Ovary (tissue), 9 donors: ENCODE results near the gene RIBC2. TPM values are rescaled to one million over a fixed set of nuclear protein-coding genes. Genes with fewer than 3 reads are reported as not detected.

Source experiments
- DNase-seq, 5 donors: peaks; one replicate each; pipeline ENCODE4 v3.0.0-alpha.2; 2019 to 2020
- H3K27ac ChIP-seq, 2 donors: fragments of 200-600 bp; one replicate each; pipeline versions ENCODE4 v1.5.1 to v1.8.0; 2019 to 2022
- H3K27me3 ChIP-seq: fragments of 200-600 bp; one replicate; pipeline ENCODE4 v1.8.0; 2022
- H3K36me3 ChIP-seq: fragments of 200-600 bp; sonication (generic); one replicate; pipeline ENCODE4 v1.5.1; 2019
- H3K4me1 ChIP-seq: one replicate; pipeline ENCODE4 v1.8.1; 2013; ENCODE audit warnings: mild to moderate bottlenecking, moderate library complexity; ENCODE audit not compliant: insufficient read depth
- H3K4me3 ChIP-seq: fragments of 200-600 bp; sonication (generic); one replicate; pipeline ENCODE4 v1.5.1; 2017
- H3K9me3 ChIP-seq, 2 donors: fragments of 200-600 bp in 1 of 2; sonication (generic) in 1 of 2; one replicate each; pipeline versions ENCODE4 v1.5.1 to v1.8.1; 2013 to 2019; ENCODE audit warnings: mild to moderate bottlenecking in 1 of 2, moderate library complexity in 1 of 2
- EP300 ChIP-seq: sonication (generic); formaldehyde crosslinking; IDR thresholded peaks from one replicate; pipeline ENCODE4 v1.6.1; 2017; ENCODE audit warnings: antibody characterized with exemption
- POLR2A ChIP-seq: fragments of 450-650 bp; IDR thresholded peaks from one replicate; pipeline ENCODE4 v1.6.1; 2017; ENCODE audit warnings: antibody characterized with exemption, mild to moderate bottlenecking, moderate library complexity
- WGBS, 3 donors: extraction: QIAGEN DNeasy Blood & Tissue Kit in 1 of 3; methylation state at CpG; one replicate each; pipeline versions ENCODE4 v1.1.5 to v1.1.7; 2013 to 2017; 5-methylcytosine and 5-hydroxymethylcytosine counted together
- intact Hi-C, 4 donors: fragments of 100-400 bp; cut with DNase I; formaldehyde crosslinking; loops; one replicate each; pipeline versions ENCODE4 v1.11.0 to v1.15.1; 2022 to 2023
- polyA plus RNA-seq, 2 donors: library from polyadenylated mRNA; stranded (reverse); fragments of 200-250 nt in 1 of 2; fragments of 350-450 nt in 1 of 2; fragmentation: Illumina TruSeq in 1 of 2; extraction: RNeasy Lipid Tissue Mini Kit (QIAGEN cat#74804) in 1 of 2; gene quantifications; one replicate each; pipeline ENCODE4 v1.2.3, GENCODE V29; 2013 to 2014
- total RNA-seq, 7 donors: library from RNA; depleted of rRNA in 2 of 7; stranded (reverse); fragments of >200 nt in 2 of 7; fragmentation: NEBNext Ultra II Directional in 3 of 7; extraction: Animal tissue kit (Norgen Biotek cat#: 25700) in 3 of 7; gene quantifications; one replicate each; pipeline versions ENCODE4 v1.1.0 to v1.2.4, GENCODE V29; 2016 to 2023
- TF ChIP-seq, protein P1 (sequence below), 3 donors: fragments of 450-650 bp in 2 of 3; fragments of 200-600 bp in 1 of 3; IDR thresholded peaks; one replicate each; pipeline versions ENCODE4 v1.5.1 to v1.8.0; 2016 to 2022; ENCODE audit warnings: antibody characterized with exemption in 3 of 3, mild to moderate bottlenecking in 1 of 3
- donor health status: DM: no; HTN: no; CAD: no; lungs with moderate emphysema.
- donor health status: DM: no; HTN: no; CAD: no.
- donor health status: Bipolar disorder and iron deficiency.
- donor health status: DM: yes; HTN: yes; CAD: no.
- donor health status: DM: no; HTN: no; CAD: no.
- donor health status: DM: yes; HTN: yes; CAD: no.

RIBC2 gene
- total and polyA plus RNA-seq, 9 donors = 0.25 to 7.5 (median 0.97) TPM; not detected in 1

DNA sequence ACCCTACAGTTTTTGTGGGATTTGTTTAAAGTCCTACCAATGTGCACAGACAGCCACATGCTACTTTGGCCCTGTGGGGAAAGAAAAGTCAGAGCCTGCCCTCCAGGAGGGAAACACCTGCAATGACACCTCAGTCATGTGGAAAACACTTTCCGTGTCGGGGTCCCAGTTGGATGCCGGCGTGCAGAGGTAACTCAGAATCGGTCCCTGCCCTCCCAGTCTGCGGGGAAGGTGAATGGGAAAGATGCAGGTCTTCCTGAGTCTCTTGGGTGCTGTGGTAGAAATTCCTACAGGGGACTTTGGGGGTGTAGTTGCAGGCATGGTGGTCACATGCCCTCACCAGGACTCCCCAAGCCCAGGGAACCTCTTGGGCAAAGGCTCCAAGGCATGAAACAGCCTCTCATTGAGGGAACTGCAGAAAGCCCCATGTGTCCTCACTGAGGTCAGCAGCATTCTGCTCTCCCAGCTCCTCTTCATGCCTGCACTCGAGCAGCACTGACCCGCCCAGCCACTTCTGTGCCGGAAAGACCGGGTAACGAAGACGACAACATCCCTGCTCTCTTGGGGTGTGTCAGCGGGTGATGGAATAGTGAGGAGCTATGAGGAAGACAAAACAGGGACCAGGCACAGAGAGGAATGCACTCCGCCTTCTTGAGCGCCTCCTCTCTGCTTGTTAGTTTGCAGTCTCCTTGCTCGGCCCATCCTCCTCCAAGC lies 4.7 kb downstream of the RIBC2 start:
- Histone ChIP-seq H3K27ac (no peak overlapping the region), H3K9me3 (no peaks in the 10 kb centered on the region), H3K4me3 (no peak overlapping the region), H3K36me3 (no peaks in the 10 kb centered on the region), H3K4me1 (peaks cover 6% of the 10 kb centered on the region), H3K27me3 (no peaks in the 10 kb centered on the region)
- TF ChIP-seq POLR2A = no peak
- no peak for TF ChIP-seq EP300
- TF ChIP-seq, protein P1, sequence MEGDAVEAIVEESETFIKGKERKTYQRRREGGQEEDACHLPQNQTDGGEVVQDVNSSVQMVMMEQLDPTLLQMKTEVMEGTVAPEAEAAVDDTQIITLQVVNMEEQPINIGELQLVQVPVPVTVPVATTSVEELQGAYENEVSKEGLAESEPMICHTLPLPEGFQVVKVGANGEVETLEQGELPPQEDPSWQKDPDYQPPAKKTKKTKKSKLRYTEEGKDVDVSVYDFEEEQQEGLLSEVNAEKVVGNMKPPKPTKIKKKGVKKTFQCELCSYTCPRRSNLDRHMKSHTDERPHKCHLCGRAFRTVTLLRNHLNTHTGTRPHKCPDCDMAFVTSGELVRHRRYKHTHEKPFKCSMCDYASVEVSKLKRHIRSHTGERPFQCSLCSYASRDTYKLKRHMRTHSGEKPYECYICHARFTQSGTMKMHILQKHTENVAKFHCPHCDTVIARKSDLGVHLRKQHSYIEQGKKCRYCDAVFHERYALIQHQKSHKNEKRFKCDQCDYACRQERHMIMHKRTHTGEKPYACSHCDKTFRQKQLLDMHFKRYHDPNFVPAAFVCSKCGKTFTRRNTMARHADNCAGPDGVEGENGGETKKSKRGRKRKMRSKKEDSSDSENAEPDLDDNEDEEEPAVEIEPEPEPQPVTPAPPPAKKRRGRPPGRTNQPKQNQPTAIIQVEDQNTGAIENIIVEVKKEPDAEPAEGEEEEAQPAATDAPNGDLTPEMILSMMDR (IDR thresholded peaks at IDR 0.05) = no peak
- no peak for DNase-seq
- 95 to 96% (median 95%) methylated on average over 16 of the region's 16 CpGs for WGBS, 3 donors
- intact Hi-C loops = no loop called here

DNA sequence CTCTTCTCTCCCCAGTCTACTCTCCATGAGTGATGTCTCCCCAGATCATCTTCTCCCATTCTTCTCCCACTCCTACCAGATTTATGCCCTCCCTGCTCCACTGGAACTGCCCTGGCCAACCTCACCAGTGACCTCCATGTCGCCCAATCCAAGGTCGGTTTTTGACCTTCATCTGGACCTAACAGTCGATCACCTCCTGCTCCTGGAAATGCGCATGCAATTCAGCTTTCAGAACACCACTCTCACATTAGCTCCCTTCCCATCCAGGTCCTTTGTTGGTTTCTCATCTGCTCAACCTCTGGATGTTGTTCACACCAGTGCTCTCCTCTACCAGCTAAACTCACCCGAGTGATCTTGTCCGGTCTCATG lies 5.3 kb downstream of the RIBC2 start:
- no peaks in the 10 kb centered on the region for H3K36me3 ChIP-seq
- 93 to 94% (median 93%) methylated on average over 6 of the region's 6 CpGs for WGBS, 3 donors
- TF ChIP-seq EP300 = no peak
- TF ChIP-seq, protein P1 (IDR thresholded peaks at IDR 0.05) = no peak
- TF ChIP-seq POLR2A = no peak
- H3K4me3 ChIP-seq = no peak overlapping the region
- no peak for DNase-seq
- H3K9me3 ChIP-seq = no peaks in the 10 kb centered on the region
- H3K27me3 ChIP-seq = no peaks in the 10 kb centered on the region
- intact Hi-C loops = no loop called here
- H3K27ac ChIP-seq = no peak overlapping the region
- H3K4me1 ChIP-seq = peaks cover 3% of the 10 kb centered on the region

- no peaks in the 10 kb centered on the region for H3K4me1 ChIP-seq
- no peak overlapping the region for H3K27ac ChIP-seq
- H3K36me3 ChIP-seq = no peaks in the 10 kb centered on the region
- no peak for DNase-seq
- H3K9me3 ChIP-seq = no peaks in the 10 kb centered on the region
- 62 to 84% (median 81%) methylated on average over 4 of the region's 4 CpGs for WGBS, 3 donors
- TF ChIP-seq, protein P1 (IDR thresholded peaks at IDR 0.05) = no peak
- TF ChIP-seq POLR2A = no peak
- no peaks in the 10 kb centered on the region for H3K27me3 ChIP-seq
- H3K4me3 ChIP-seq = no peak overlapping the region
- intact Hi-C loops = loop anchor here in 1 of 4 donors (5.0 kb wide), 1 partner anchor 158 kb away; no protein-coding TSS in a partner anchor
Observed at GRCh38 chr22:45420011-45420410, 6.5 kb downstream of the RIBC2 start.

GRCh38 chr22:45420539-45420938 lies 7.0 kb downstream of the RIBC2 start:
- WGBS, 3 donors = 98 to 100% (median 99%) methylated on average over 2 of the region's 2 CpGs

More at GRCh38 chr22:45420539-45420938, 7.0 kb downstream of the RIBC2 start:
- H3K27ac ChIP-seq = no peak overlapping the region
- no peaks in the 10 kb centered on the region for H3K36me3 ChIP-seq
- H3K4me3 ChIP-seq = no peak overlapping the region
- TF ChIP-seq POLR2A (no peak), EP300 (no peak)
- TF ChIP-seq, protein P1 (IDR thresholded peaks at IDR 0.05) = no peak
- intact Hi-C loops = loop anchor here in 1 of 4 donors (5.0 kb wide), 1 partner anchor 158 kb away; no protein-coding TSS in a partner anchor
- no peaks in the 10 kb centered on the region for H3K27me3 ChIP-seq
- H3K4me1 ChIP-seq = no peaks in the 10 kb centered on the region
- DNase-seq = no peak
- H3K9me3 ChIP-seq = no peaks in the 10 kb centered on the region
